ENCODE results near the gene FCRL2.

FCRL2 gene

GRCh38 chr1:157784801-157785200 is 7.9 kb upstream of the FCRL2 start (continued):
- TF ChIP-seq ZNF664 (tag by site-specific recombination; IDR thresholded peaks at IDR 0.05) = no peak

GRCh38 chr1:157782931-157783330 is 6.0 kb upstream of the FCRL2 start:
- H3K36me3 ChIP-seq (ENCODE audit: control insufficient read depth in 2 of 2, insufficient read depth in 1 of 2, low read length in 2 of 2) = no peaks in the 10 kb centered on the region
- no peak for TF ChIP-seq ZNF76 (tag by site-specific recombination; IDR thresholded peaks at IDR 0.05; ENCODE audit: borderline replicate concordance, low read depth)
- no peak for TF ChIP-seq TRIM28 (IDR thresholded peaks at IDR 0.05; ENCODE audit: borderline replicate concordance, low read length)
- no peak for TF ChIP-seq ZNF311 (tag by site-specific recombination; IDR thresholded peaks at IDR 0.05; ENCODE audit: borderline replicate concordance)
- no peak for TF ChIP-seq GFI1B (tag by site-specific recombination; IDR thresholded peaks at IDR 0.05)
- TF ChIP-seq, protein P1, sequence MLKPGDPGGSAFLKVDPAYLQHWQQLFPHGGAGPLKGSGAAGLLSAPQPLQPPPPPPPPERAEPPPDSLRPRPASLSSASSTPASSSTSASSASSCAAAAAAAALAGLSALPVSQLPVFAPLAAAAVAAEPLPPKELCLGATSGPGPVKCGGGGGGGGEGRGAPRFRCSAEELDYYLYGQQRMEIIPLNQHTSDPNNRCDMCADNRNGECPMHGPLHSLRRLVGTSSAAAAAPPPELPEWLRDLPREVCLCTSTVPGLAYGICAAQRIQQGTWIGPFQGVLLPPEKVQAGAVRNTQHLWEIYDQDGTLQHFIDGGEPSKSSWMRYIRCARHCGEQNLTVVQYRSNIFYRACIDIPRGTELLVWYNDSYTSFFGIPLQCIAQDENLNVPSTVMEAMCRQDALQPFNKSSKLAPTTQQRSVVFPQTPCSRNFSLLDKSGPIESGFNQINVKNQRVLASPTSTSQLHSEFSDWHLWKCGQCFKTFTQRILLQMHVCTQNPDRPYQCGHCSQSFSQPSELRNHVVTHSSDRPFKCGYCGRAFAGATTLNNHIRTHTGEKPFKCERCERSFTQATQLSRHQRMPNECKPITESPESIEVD (tag by site-specific recombination; IDR thresholded peaks at IDR 0.05) = no peak
- no peak for TF ChIP-seq ZNF214 (tag by site-specific recombination; IDR thresholded peaks at IDR 0.05; ENCODE audit: borderline replicate concordance)
- TF ChIP-seq ZBTB1 (tag by site-specific recombination; IDR thresholded peaks at IDR 0.05) = no peak
- no peaks in the 10 kb centered on the region for H3K9me3 ChIP-seq (ENCODE audit: control insufficient read depth, insufficient read depth, low read depth, low read length)
- no peak overlapping the region for H3K27ac ChIP-seq (ENCODE audit: extremely low read depth, low read depth, low read length)
- ChIA-PET CTCF (interaction anchor here (0.7 to 1.2 kb wide), 3 partner anchors 17 to 338 kb away, joined by 3 read pairs; no protein-coding TSS in a partner anchor), POLR2A (no interaction called here)
- no peaks in the 10 kb centered on the region for H3K4me1 ChIP-seq (ENCODE audit: control insufficient read depth, insufficient read depth, low read length)
- no peak overlapping the region for H3K4me3 ChIP-seq (ENCODE audit: low read depth, low read length)

DNA sequence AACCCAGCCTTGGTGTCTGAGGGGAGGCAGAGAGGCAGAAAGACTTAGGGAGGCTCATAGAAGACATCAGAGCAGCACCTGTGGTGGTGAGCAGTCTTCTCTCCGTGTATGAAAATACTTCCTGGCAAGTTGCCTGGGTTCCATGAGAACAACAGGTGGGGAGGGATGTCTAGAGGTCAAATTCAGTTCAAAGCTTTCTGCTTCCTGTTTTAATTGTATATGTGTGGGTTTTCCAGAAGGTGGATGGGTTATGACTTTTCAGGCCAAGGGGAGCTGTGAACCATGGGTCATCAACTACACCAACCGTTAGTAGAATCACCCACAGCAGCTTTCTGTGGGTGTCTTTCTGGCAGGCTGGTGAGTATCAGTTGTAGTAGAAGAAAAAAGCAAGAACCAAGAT is 4.1 kb upstream of the FCRL2 start:
- Histone ChIP-seq H3K4me1 (ENCODE audit: control insufficient read depth, insufficient read depth, low read length) (no peaks in the 10 kb centered on the region), H3K36me3 (ENCODE audit: control insufficient read depth in 2 of 2, insufficient read depth in 1 of 2, low read length in 2 of 2) (no peaks in the 10 kb centered on the region), H3K4me3 (ENCODE audit: low read depth, low read length) (no peak overlapping the region), H3K27ac (ENCODE audit: extremely low read depth, low read depth, low read length) (no peak overlapping the region), H3K9me3 (ENCODE audit: control insufficient read depth, insufficient read depth, low read depth, low read length) (no peaks in the 10 kb centered on the region)
- ChIA-PET CTCF (interaction anchor here (0.6 kb wide), 1 partner anchor 43 kb away, joined by 3 read pairs; no protein-coding TSS in a partner anchor), POLR2A (no interaction called here)
- TF ChIP-seq ZBTB17 (tag by site-specific recombination; IDR thresholded peaks at IDR 0.05) = no peak
- TF ChIP-seq ZNF335 (tag by site-specific recombination; conservative IDR thresholded peaks at IDR 0.05) = no peak
- no peak for TF ChIP-seq ZNF521 (tag by site-specific recombination; IDR thresholded peaks at IDR 0.05)
- TF ChIP-seq ZNF2 (tag by site-specific recombination; IDR thresholded peaks at IDR 0.05) = no peak
- TF ChIP-seq ZBTB8A (tag by site-specific recombination; IDR thresholded peaks at IDR 0.05) = no peak

DNA sequence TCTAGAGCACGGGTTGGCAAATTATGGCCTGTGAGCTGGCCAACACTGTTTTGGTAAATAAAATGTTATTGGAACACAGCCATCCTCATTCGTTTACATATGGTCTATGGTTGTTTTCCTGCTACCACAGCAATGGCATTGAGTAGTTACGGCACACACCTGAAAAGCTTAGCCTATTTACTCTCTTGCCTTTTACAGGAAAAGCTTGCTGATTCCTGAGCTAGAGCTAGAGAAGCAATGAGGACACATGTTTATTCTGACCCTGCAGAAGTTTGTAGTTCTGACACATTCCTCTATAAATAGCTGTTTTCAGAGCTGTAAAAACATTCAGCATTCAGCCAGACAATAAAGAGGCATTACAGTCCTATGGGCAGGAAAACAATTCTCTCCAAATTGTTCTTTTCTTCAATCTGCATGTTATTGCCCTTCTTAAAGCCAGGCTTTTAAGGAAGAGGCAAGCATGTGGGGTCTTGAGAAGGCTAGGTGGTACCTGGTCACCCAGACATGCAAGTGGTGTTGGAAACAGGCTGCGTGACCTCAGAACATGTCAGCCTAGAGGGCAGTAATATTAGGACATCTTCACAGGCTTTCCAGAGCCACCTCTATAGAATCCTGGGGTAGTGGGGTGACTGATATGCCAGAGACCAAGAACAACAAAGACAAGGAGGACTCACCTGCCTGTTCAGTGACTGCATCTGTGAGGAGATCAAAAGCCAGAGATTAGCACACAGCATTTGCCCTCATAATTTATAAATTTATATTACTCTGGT is 1.6 kb downstream of the FCRL2 start:
- CTCF ChIA-PET = no interaction called here
- Histone ChIP-seq H3K9me3 (ENCODE audit: control insufficient read depth, insufficient read depth, low read depth, low read length) (no peaks in the 10 kb centered on the region), H3K36me3 (ENCODE audit: control insufficient read depth in 2 of 2, insufficient read depth in 1 of 2, low read length in 2 of 2) (no peaks in the 10 kb centered on the region), H3K4me3 (ENCODE audit: low read depth, low read length) (no peak overlapping the region), H3K27ac (ENCODE audit: extremely low read depth, low read depth, low read length) (no peak overlapping the region), H3K4me1 (ENCODE audit: control insufficient read depth, insufficient read depth, low read length) (no peaks in the 10 kb centered on the region)
- no peak for TF ChIP-seq ZNF10 (tag by site-specific recombination; IDR thresholded peaks at IDR 0.05)
- TF ChIP-seq PRDM4 (tag by site-specific recombination; IDR thresholded peaks at IDR 0.05) = no peak
- TF ChIP-seq ZNF610 (tag by site-specific recombination; IDR thresholded peaks at IDR 0.05; ENCODE audit: borderline replicate concordance) = no peak
- TF ChIP-seq, protein P2, sequence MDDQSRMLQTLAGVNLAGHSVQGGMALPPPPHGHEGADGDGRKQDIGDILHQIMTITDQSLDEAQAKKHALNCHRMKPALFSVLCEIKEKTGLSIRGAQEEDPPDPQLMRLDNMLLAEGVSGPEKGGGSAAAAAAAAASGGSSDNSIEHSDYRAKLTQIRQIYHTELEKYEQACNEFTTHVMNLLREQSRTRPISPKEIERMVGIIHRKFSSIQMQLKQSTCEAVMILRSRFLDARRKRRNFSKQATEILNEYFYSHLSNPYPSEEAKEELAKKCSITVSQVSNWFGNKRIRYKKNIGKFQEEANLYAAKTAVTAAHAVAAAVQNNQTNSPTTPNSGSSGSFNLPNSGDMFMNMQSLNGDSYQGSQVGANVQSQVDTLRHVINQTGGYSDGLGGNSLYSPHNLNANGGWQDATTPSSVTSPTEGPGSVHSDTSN (CRISPR knock-in tag; IDR thresholded peaks at IDR 0.05) = no peak
- POLR2A ChIA-PET = no interaction called here

Measured in HEK293 (cell line).